ENCODE measurements around the gene EDN2.

Gene EDN2

DNA sequence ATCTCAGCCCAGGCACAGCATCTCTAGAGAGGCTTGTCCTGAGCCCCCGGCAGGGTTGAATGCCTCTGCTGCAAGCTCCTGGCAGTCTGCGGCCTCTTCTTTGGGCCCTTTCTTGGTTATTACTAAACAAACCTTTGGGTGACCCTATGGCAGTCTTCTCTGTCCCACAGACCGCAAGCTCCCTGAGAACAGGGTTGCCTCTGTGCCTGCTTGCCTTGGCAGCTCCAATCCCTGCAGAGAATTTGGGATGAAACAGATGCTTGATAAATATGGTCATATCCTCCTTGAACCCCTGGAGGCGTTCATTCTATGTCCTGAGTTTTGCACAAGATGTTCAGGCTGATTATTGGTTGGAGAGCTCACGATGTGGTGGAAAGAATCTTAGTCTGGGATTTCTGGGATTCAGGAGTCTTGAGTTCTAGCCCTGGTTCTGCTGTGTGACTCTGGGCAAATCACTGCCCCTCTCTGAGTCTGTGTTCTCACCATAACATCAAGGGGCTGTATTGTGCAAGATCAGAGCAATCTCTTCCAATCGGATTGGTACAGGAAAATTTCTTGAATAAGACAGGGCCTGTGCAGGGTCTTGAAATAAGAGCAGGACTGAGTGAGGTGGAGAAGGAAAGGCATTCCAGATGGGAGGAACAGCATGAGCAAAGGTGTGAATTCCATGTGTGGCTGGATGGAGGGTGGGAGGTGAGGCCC is 49.6 kb downstream of the EDN2 start:
- DNase-seq = no peak

DNA sequence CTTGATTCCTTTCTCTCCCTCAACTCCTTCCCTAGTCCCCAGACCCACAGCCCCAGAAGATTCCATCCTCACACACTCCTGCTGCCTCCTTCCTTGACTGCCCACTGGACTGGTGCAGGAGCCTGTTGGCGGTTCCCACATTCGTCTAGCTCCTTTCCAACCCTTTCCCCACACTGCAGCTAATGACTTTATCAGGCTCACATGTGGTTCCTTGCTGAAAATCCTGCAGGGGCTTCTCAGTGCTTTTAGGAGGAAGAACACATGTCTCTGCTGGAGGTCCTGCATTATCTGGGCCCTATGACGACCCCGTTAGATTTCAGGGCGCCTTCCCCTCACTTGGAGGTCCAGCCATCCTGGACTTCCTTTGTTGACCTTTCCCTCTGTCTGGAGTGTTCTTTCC is 50.2 kb downstream of the EDN2 start:
- no peak for DNase-seq

DNA sequence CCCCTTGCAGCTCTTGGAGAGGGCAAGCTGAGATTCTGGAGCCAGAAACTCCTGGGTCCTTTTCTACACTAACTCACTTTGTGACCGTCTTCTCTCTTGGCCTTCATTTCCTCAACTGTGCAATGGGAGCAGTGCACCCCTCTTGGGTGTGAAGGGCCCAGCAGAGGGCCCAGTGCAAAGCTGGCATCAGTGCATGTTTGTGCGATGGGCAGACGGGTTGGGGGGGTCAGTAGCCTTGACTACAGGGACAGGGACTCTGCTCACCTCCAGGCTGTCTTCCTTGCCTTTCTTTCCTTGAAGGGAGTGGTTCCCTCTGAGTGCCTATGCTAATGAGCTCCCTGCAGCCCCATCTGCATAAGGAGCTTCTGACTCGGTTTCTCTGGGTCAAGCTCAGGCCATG is 51.0 kb downstream of the EDN2 start:
- no peak for DNase-seq

DNA sequence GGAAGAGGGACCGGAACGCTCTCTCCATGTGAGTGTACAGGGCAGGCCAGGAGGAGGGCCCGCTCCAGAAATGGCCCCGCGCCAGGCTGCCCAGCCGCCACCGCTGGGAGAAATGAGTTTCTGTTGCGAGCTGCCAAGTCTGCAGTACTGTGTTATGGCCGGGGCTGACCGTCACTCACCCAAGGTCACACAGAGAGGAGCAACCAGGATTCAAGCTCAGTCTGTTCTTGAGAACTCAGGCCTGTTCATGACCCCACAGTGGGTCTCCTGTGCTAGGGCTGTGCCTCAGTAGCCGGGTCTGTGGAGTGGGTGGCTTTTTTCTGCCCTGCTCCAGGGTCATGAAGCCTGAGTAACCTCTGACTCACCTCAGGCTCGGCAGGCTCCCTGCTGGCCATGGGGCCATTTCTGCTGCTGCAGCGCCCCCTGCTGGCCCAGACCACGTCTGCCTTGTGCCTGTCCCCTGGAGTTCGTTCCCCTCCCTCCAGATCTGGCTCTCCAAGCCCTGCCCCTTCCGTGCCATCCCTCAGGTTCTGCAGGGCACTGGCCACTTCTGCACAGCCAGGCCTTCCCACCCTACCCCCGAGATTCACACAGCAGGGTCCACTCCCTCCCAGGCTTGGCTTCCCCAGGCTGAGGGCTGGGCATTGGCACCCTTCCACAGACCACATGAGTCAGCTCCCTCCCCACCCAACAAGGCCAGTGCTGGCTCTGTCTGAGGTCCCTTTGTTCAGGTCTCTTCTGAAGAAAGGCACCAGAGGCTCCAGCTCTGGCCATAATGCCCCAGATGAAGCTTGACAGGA is 51.8 kb downstream of the EDN2 start:
- DNase-seq = peak; percentile 19

DNA sequence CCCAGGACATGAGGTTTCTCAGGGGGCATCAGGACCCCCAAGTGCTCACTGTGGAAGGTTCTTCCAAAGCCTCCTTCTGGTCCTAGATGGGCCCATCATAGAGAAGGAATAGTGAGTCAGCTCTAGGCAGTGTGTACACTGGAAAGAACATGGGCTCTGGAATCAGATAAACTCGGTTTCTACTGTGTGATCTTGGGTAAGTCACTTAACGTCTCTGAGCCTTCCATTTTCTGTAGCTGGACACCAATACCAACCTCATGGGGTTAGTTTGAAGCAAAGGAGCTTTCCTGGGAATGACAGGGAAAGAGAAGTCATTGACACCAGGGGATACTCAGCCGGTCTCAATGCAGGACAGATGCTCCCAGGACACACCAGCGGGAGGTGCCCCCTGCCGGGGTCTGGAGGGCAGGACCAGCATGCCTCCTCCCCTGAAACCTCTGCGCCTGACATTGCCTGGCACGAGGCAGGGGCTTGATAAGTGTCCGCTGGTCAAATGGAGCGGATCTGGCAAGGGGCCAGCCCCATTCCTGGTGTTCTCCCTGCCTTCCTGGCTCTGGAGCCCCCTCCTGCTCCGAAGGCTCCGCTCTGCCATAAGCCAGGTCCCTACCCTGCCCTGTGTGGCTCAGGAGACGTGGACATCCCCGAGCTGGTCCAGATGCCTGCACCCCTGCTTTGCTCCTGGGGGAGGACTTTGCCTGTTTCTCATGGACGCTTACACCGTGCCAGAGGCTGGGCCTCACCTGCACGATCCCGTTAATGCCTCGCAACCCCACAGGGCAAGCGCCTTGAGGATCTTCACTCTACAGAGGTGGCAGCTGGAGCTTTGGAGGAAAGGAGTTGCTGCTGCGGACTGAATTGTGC is 52.8 kb downstream of the EDN2 start:
- DNase-seq = no peak

DNA sequence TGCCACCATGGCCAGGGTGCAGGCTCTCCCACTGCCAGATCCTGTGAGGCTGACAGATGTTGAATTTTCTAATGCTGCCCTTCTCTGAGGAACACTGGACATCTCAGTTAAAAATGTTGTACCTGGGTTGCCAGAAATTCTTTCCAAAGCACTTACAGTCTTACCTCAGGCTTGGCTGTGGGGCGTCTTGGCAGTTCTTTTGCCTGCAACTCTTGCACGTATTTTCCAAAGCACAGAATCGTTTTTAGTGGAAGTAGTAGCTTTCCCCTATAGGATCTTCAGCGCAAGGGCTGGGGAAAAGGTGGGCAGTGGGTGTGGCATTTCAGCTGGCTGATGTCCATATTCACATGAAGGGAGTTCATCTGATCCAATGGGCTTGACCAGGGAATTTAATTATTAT is 53.9 kb downstream of the EDN2 start:
- no peak for DNase-seq

DNA sequence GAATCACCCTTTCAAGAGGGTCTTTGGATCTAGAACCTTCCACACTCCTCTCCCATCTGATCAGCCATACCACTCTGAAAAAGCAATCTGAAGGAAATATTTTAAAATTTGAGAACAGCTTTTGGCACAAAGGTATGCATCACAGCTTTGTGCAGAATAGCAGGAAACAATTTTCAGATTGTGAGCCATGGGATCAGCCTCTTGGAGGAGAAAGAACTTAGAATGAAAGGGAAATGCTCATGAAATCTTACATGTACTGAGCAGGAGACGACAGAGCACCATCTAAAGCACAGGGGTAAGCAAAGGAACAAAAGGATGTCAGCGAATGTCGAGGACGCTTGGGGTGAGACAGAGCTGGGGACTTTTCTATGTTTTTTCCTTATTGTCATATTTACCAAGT is 54.4 kb downstream of the EDN2 start:
- no peak for DNase-seq

DNA sequence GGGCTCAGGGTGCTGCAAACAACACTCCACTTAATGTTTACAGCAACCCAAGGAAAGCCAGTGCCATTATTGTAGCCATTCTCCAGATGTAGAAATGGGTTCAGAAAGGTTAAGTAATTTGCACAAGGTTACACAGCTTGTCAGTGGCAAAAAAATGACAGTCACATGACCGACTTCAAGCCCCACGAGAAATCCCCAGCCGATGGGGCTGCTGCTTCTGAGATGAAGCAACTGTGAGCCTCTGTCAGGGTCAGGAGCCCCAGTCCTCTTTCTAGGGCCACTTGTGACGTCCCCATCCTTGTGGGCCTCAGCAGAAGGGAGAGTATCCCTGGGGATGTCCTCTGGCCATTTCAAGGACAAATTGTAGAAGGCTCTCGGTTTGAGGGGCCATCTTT is 54.8 kb downstream of the EDN2 start:
- no peak for DNase-seq
